SK-N-SH (cell line): ENCODE results near the gene TMEM225B.

ENCODE experiments used
- CTCF ChIP-seq: fragments of 200-600 bp; sonication (generic); IDR thresholded peaks from 2 replicates; pipeline ENCODE4 v1.6.1; 2017; ENCODE audit warnings: antibody characterized with exemption, mild to moderate bottlenecking, moderate library complexity
- ELF1 ChIP-seq: IDR thresholded peaks from 2 replicates; pipeline ENCODE4 v1.4.0; 2012
- JUND ChIP-seq: IDR thresholded peaks from 2 replicates; pipeline ENCODE4 v1.4.0; 2012
- PBX3 ChIP-seq: IDR thresholded peaks from 2 replicates; pipeline ENCODE4; 2012
- POLR2AphosphoS5 ChIP-seq: IDR thresholded peaks from 2 replicates; pipeline ENCODE4 v1.6.1; 2012; ENCODE audit warnings: low read depth, low read length
- RAD21 ChIP-seq: IDR thresholded peaks from 2 replicates; pipeline ENCODE4 v1.6.1; 2012; ENCODE audit warnings: mild to moderate bottlenecking, low read length
- RFX5 ChIP-seq: IDR thresholded peaks from 2 replicates; pipeline ENCODE4 v1.6.1; 2012; ENCODE audit warnings: mild to moderate bottlenecking, improper control_type of control experiment, low read length
- SMC3 ChIP-seq: IDR thresholded peaks from 2 replicates; pipeline ENCODE4 v1.6.1; 2012; ENCODE audit warnings: low read depth, low read length, improper control_type of control experiment

- TF ChIP-seq CTCF: no peak
- no peak for TF ChIP-seq PBX3
- no peak for TF ChIP-seq SMC3
- no peak for TF ChIP-seq RFX5
- TF ChIP-seq RAD21: no peak
- no peak for TF ChIP-seq POLR2AphosphoS5
- no peak for TF ChIP-seq JUND
- no peak for TF ChIP-seq ELF1
These were observed 41.2 kb downstream of the TMEM225B start for GRCh38 chr7:99639267-99639666.
